Gastroesophageal sphincter (tissue), 4 donors: ENCODE measurements around the gene MEN1. TPM values are rescaled to one million over a fixed set of nuclear protein-coding genes. Genes with fewer than 3 reads are reported as not detected.

Experiments
- ATAC-seq: fragments of 150-250 bp; one replicate; pipeline ENCODE4 v1.9.1; 2016; ENCODE audit warnings: mild to moderate bottlenecking, moderate library complexity
- H3K27ac ChIP-seq, 4 donors: fragments of 200-600 bp; sonication (generic) in 3 of 4; 1 replicate in 3 of 4; 2 replicates in 1 of 4; pipeline ENCODE4 v1.5.1; 2016 to 2019
- H3K27me3 ChIP-seq: fragments of 200-600 bp; sonication (generic); one replicate; pipeline ENCODE4 v1.5.1; 2019
- H3K36me3 ChIP-seq, 2 donors: fragments of 200-600 bp; sonication (generic); one replicate each; pipeline ENCODE4 v1.5.1; 2019; ENCODE audit warnings: control low read depth in 1 of 2
- H3K4me1 ChIP-seq, 3 donors: fragments of 200-600 bp; sonication (generic); 1 replicate in 2 of 3; 2 replicates in 1 of 3; pipeline ENCODE4 v1.5.1; 2016 to 2019; ENCODE audit warnings: control low read depth in 2 of 3
- H3K4me3 ChIP-seq, 2 donors: fragments of 200-600 bp; sonication (generic); one replicate each; pipeline ENCODE4 v1.5.1; 2019; ENCODE audit warnings: mild to moderate bottlenecking in 1 of 2, moderate library complexity in 1 of 2
- H3K9me3 ChIP-seq, 3 donors: fragments of 200-600 bp; sonication (generic); one replicate each; pipeline ENCODE4 v1.5.1; 2017 to 2019; ENCODE audit warnings: control low read depth in 2 of 3
- EP300 ChIP-seq: sonication (generic); formaldehyde crosslinking; IDR thresholded peaks from one replicate; pipeline ENCODE4 v1.6.1; 2017; ENCODE audit warnings: antibody characterized with exemption, mild to moderate bottlenecking
- POLR2A ChIP-seq, 2 donors: fragments of 450-650 bp; IDR thresholded peaks; one replicate each; pipeline ENCODE4 v1.6.1; 2017; ENCODE audit warnings: antibody characterized with exemption in 2 of 2, mild to moderate bottlenecking in 2 of 2, moderate library complexity in 1 of 2
- POLR2AphosphoS5 ChIP-seq: sonication (generic); formaldehyde crosslinking; IDR thresholded peaks from one replicate; pipeline ENCODE4 v1.6.1; 2017; ENCODE audit warnings: antibody characterized with exemption
- WGBS, 2 donors: methylation state at CpG; one replicate each; pipeline ENCODE4 v1.1.5; 2018; ENCODE audit warnings: low coverage in 1 of 2; 5-methylcytosine and 5-hydroxymethylcytosine counted together
- total RNA-seq, 4 donors: library from RNA; depleted of rRNA; stranded (reverse); fragments of >200 nt; gene quantifications; one replicate each; pipeline ENCODE4 v1.1.0, GENCODE V29; 2016
- TF ChIP-seq, protein P1 (sequence below), 4 experiments: fragments of 200-600 bp in 2 of 4; fragments of 450-650 bp in 2 of 4; sonication (generic) in 1 of 4; IDR thresholded peaks; one replicate each; pipeline ENCODE4 v1.5.1; 2017 to 2019; ENCODE audit warnings: antibody characterized with exemption in 4 of 4, mild to moderate bottlenecking in 2 of 4, moderate library complexity in 2 of 4

The MEN1 gene
- total RNA-seq, 4 donors from 2014 or later = 7.1 to 20.9 (median 11.6) TPM

DNA sequence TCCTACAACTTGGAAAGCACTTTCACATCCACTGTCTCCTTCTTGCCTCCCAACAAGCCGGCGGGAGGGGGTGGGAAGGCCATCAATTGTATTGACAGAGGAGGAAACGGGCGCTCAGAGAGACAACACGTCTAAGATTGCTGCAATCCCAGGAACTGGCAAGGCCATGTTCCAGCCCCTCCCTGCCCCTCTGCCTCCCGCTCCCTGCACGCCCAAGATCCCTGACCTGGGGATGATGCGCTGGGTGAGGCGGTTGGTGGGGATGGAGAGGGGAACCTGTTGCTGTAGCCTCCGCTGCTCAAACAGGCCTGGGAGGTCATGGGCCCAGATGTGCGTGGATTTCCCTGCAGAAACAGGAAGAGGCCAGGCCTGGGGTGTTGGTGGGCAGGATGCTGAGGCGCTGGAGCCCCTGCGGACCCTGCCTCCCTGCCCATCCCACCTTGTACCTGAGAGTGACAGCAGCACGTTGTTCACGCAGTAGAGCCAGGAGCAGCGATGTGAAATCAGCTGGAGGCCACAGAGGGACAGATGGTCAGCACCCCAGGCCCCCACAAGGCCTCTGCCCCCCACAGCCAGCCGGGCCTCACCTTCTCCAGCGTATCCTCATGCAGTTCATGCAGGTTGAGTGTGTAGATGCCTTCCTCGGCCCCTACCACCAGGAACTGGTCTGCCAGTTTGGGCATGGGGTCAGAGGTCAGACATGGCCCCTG lies 14.1 kb downstream of the MEN1 start:
- no peaks in the 10 kb centered on the region for H3K4me1 ChIP-seq
- peaks cover 0 to 72% of the 10 kb centered on the region in 2 donors for H3K36me3 ChIP-seq
- no peak for ATAC-seq
- H3K4me3 ChIP-seq = no peak overlapping the region
- WGBS, 2 donors = 60 to 80% methylated on average over 1 to 4 of the region's 19 CpGs
- H3K9me3 ChIP-seq = no peaks in the 10 kb centered on the region
- no peaks in the 10 kb centered on the region for H3K27me3 ChIP-seq
- no peak overlapping the region for H3K27ac ChIP-seq
- TF ChIP-seq, protein P1, sequence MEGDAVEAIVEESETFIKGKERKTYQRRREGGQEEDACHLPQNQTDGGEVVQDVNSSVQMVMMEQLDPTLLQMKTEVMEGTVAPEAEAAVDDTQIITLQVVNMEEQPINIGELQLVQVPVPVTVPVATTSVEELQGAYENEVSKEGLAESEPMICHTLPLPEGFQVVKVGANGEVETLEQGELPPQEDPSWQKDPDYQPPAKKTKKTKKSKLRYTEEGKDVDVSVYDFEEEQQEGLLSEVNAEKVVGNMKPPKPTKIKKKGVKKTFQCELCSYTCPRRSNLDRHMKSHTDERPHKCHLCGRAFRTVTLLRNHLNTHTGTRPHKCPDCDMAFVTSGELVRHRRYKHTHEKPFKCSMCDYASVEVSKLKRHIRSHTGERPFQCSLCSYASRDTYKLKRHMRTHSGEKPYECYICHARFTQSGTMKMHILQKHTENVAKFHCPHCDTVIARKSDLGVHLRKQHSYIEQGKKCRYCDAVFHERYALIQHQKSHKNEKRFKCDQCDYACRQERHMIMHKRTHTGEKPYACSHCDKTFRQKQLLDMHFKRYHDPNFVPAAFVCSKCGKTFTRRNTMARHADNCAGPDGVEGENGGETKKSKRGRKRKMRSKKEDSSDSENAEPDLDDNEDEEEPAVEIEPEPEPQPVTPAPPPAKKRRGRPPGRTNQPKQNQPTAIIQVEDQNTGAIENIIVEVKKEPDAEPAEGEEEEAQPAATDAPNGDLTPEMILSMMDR (IDR thresholded peaks at IDR 0.05) = no peak
- TF ChIP-seq POLR2AphosphoS5 (no peak), POLR2A (IDR thresholded peaks at IDR 0.05) (no peak), EP300 (no peak)

DNA sequence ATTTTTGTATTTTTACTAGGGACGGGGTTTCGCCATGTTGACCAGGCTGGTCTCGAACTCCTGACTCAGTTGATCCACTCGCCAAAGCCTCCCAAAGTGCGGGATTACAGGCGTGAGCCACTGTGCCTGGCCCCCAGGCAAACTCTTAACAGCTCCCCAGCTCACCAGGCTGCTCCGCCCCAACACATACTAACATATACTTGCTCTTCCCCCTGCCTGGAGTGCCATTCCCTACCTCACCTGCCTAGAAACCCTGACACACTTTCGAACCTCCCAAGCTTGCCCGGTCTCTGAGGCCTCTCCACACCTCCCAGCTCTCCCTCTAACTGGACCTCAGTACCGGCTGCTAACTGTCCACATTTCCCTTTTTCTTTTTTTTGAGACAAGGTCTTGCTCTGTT lies 15.8 kb downstream of the MEN1 start:
- ATAC-seq = no peak
- no peaks in the 10 kb centered on the region for H3K27me3 ChIP-seq
- no peaks in the 10 kb centered on the region for H3K9me3 ChIP-seq
- H3K4me3 ChIP-seq = no peak overlapping the region
- H3K36me3 ChIP-seq = peaks cover 0 to 76% of the 10 kb centered on the region in 2 donors
- no peaks in the 10 kb centered on the region for H3K4me1 ChIP-seq
- TF ChIP-seq POLR2AphosphoS5 = no peak
- no peak for TF ChIP-seq EP300
- no peak for TF ChIP-seq POLR2A (IDR thresholded peaks at IDR 0.05)
- TF ChIP-seq, protein P1 (IDR thresholded peaks at IDR 0.05) = no peak
- WGBS, 2 donors = 82 to 89% methylated on average over 3 to 10 of the region's 10 CpGs
- no peak overlapping the region for H3K27ac ChIP-seq

DNA sequence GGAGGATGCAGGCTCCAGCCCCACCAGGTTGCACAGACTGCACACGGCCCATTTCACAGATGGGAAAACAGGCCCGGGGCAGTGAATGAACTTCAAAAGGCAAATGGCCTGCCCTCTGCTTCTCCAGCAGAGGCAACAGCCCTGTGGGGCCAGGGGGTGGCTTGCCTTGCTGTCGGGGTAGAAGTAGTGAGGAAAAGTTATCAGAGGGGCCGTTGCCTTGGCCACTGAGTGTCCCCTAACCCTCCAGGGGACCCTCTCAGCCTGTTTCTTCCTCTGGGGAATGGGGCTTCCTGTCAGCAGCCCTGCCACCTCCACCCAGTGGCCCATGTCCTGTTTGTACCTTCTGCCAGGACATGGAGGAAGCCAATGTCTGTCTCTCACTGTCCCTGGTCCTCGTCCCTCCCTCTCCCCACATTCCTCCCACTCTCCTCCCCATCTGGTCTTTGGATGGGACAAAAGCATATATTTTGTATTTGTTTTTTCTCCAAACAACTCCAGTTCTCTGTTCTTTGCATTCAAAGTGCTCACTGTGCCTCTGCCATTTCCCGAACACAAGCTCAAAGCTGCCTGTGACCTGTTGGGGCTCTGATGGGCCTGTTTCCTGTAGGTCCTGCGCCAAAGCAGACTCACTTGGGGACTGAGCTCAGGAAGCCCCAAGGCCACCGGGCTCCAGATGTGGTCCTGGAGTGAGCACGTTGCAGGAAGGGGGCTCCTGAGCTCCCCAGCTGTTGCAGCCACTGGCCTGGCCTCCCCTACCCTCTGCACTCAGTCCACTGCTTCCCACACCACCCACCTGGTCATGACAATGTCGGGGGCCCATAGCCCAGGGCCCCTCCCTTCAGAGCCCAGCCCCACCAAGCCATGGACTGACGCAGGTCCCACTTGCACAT lies 16.8 kb downstream of the MEN1 start:
- TF ChIP-seq, protein P1 (IDR thresholded peaks at IDR 0.05) = no peak
- no peak for TF ChIP-seq POLR2AphosphoS5
- TF ChIP-seq POLR2A (IDR thresholded peaks at IDR 0.05) = no peak
- ATAC-seq = peak; percentile 40
- peak overlapping the region in 2 of 4 donors; percentile 16 to 24 for H3K27ac ChIP-seq

DNA sequence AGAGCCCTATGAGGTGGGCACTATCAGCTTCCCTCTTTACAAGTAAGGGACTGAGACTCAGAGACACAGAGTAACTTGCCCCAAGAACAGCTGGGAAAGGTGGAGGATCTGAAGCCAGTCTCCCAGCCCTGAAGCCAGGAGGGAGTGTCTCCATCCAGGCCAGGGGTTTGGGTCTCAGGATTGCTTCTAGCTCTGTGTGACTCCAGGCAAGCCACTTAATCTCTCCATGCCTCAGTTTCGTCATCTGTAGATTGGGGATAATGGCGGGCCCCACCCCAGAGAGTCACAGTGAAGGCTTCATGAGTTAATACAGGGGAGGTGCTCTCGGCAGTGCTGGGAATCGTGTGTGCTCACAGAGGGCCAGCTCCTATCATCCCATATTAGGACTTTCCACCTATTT lies 17.9 kb downstream of the MEN1 start:
- Histone ChIP-seq H3K27me3 (no peaks in the 10 kb centered on the region), H3K4me1 (peaks cover 0 to 6% (median 0%) of the 10 kb centered on the region in 3 donors), H3K9me3 (no peaks in the 10 kb centered on the region), H3K36me3 (peaks cover 0 to 69% of the 10 kb centered on the region in 2 donors), H3K4me3 (no peak overlapping the region), H3K27ac (no peak overlapping the region)
- TF ChIP-seq POLR2AphosphoS5 (no peak), EP300 (no peak)
- no peak for ATAC-seq
- WGBS, 2 donors = no CpG with 5 or more reads among the region's 4 CpGs

More for the DNA sequence above, 16.8 kb downstream of the MEN1 start:
- Histone ChIP-seq H3K4me1 (no peaks in the 10 kb centered on the region), H3K27me3 (no peaks in the 10 kb centered on the region), H3K4me3 (no peak overlapping the region), H3K36me3 (peaks cover 0 to 76% of the 10 kb centered on the region in 2 donors), H3K9me3 (no peaks in the 10 kb centered on the region)
- WGBS, 2 donors = 61 to 65% methylated on average over 6 of the region's 11 CpGs

DNA sequence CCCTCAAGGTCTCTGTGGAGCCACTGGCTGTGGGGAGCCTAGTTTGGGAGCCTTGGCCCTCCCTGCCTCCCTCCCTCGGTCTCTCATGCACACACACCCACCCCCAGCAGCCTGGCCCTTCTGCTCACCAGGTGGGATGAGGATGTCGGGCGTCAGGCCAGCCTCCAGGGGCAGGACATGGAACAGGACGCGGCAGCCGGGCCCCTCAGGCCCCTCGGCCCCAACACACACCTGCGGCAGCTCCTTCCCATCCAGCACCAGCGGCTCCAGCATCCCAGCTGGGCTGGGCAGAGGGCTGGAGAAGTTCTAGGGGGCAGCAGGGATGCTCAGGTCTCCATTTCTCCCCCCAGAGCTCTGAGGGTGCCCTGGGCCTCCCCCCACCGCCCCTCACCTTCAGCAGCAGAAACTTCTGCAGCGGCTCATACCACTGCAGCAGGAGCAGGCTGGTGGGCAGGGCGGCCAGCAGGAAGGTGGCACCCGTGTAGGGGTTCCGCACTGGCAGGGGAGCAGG lies 18.5 kb downstream of the MEN1 start:
- no peak for ATAC-seq
- Histone ChIP-seq H3K4me3 (no peak overlapping the region), H3K27ac (no peak overlapping the region), H3K4me1 (peaks cover 0 to 8% (median 0%) of the 10 kb centered on the region in 3 donors), H3K27me3 (no peaks in the 10 kb centered on the region), H3K36me3 (peaks cover 0 to 63% of the 10 kb centered on the region in 2 donors), H3K9me3 (no peaks in the 10 kb centered on the region)
- TF ChIP-seq POLR2A (IDR thresholded peaks at IDR 0.05) = no peak
- TF ChIP-seq, protein P1 (IDR thresholded peaks at IDR 0.05) = no peak
- TF ChIP-seq POLR2AphosphoS5 = no peak
- no peak for TF ChIP-seq EP300
- WGBS, 2 donors = no CpG with 5 or more reads among the region's 14 CpGs
